HG03196 (cell line): ENCODE results near the gene CRYGN.

ENCODE experiments used
- ATAC-seq: cut with Tn5 transposase; IDR thresholded peaks from one replicate; pipeline ENCODE4 v1.9.1; 2021; ENCODE audit not compliant: unreplicated experiment

CRYGN gene

GRCh38 chr7:151393031-151393977 lies 46.6 kb downstream of the CRYGN start:
- no peak for ATAC-seq

GRCh38 chr7:151392426-151392825 lies 47.5 kb downstream of the CRYGN start:
- ATAC-seq, result no peak

GRCh38 chr7:151392002-151392401 lies 47.9 kb downstream of the CRYGN start:
- no peak for ATAC-seq

GRCh38 chr7:151391358-151391730 lies 48.6 kb downstream of the CRYGN start:
- no peak for ATAC-seq

GRCh38 chr7:151390598-151391357 lies 49.2 kb downstream of the CRYGN start:
- ATAC-seq, result no peak

GRCh38 chr7:151389768-151390597 lies 50.0 kb downstream of the CRYGN start:
- no peak for ATAC-seq

GRCh38 chr7:151389096-151389767 lies 50.7 kb downstream of the CRYGN start:
- ATAC-seq, result no peak

GRCh38 chr7:151388430-151388829 lies 51.5 kb downstream of the CRYGN start:
- no peak for ATAC-seq

- ATAC-seq, result no peak
Measured at GRCh38 chr7:151388007-151388297, 52.0 kb downstream of the CRYGN start.

- no peak for ATAC-seq
Measured at GRCh38 chr7:151387161-151388006, 52.6 kb downstream of the CRYGN start.

GRCh38 chr7:151386301-151387160 lies 53.4 kb downstream of the CRYGN start:
- no peak for ATAC-seq

- no peak for ATAC-seq
Measured at GRCh38 chr7:151385626-151386300, 54.2 kb downstream of the CRYGN start.

GRCh38 chr7:151384776-151385625 lies 54.9 kb downstream of the CRYGN start:
- no peak for ATAC-seq

GRCh38 chr7:151384352-151384697 lies 55.6 kb downstream of the CRYGN start:
- ATAC-seq, result no peak

- no peak for ATAC-seq
Measured at GRCh38 chr7:151383638-151384351, 56.1 kb downstream of the CRYGN start.

GRCh38 chr7:151382079-151382885 lies 57.7 kb downstream of the CRYGN start:
- no peak for ATAC-seq
